HEK293 (cell line): ENCODE results near the gene METRNL.
"Not testable (repeated sequence)": the region's sequence is repeated elsewhere in the genome, so short reads cannot be mapped to it uniquely, and the experiment has no call there.

Experiments
- TCF7L2 ChIP-seq: IDR thresholded peaks from 2 replicates; pipeline ENCODE4 v1.6.1; 2011; ENCODE audit warnings: low read depth, mild to moderate bottlenecking, inconsistent platforms, low read length, moderate library complexity, borderline replicate concordance
- WT1 ChIP-seq: fragments of 450-650 bp; formaldehyde crosslinking; IDR thresholded peaks from 2 replicates; pipeline ENCODE4 v1.5.1; 2016; ENCODE audit warnings: missing biosample characterization, missing genetic modification characterization
- ZEB2 ChIP-seq: fragments of 450-650 bp; formaldehyde crosslinking; IDR thresholded peaks from 2 replicates; pipeline ENCODE4 v1.5.1; 2016; ENCODE audit warnings: missing biosample characterization, missing genetic modification characterization
- ZNF274 ChIP-seq, 2 experiments: fragments of 200-500 bp in 1 of 2; fragments of 450-650 bp in 1 of 2; sonication (Bioruptor generic) in 1 of 2; formaldehyde crosslinking in 1 of 2; IDR thresholded peaks; 2 replicates each; pipeline versions ENCODE4 v1.5.1 to v1.6.1; 2014 to 2016; ENCODE audit warnings: borderline replicate concordance in 1 of 2, inconsistent platforms in 1 of 2, low read length in 1 of 2, missing biosample characterization in 1 of 2, missing genetic modification characterization in 1 of 2
- ZNF426 ChIP-seq: fragments of 450-650 bp; formaldehyde crosslinking; IDR thresholded peaks from 2 replicates; pipeline ENCODE4 v1.5.1; 2017; ENCODE audit warnings: missing biosample characterization, missing genetic modification characterization, mild to moderate bottlenecking, inconsistent platforms, moderate library complexity
- ZNF560 ChIP-seq: fragments of 450-650 bp; formaldehyde crosslinking; IDR thresholded peaks from 2 replicates; pipeline ENCODE4 v1.5.1; 2017; ENCODE audit warnings: missing biosample characterization, missing genetic modification characterization, borderline replicate concordance
- ZNF585B ChIP-seq: fragments of 450-650 bp; formaldehyde crosslinking; IDR thresholded peaks from 2 replicates; pipeline ENCODE4 v1.5.1; 2016; ENCODE audit warnings: missing biosample characterization, missing genetic modification characterization
- ZNF777 ChIP-seq: fragments of 450-650 bp; formaldehyde crosslinking; IDR thresholded peaks from 2 replicates; pipeline ENCODE4 v1.5.1; 2017; ENCODE audit warnings: missing biosample characterization, missing genetic modification characterization, borderline replicate concordance
- ZNF830 ChIP-seq: fragments of 450-650 bp; IDR thresholded peaks from 2 replicates; pipeline ENCODE4 v1.5.0; 2018; ENCODE audit warnings: missing biosample characterization, missing genetic modification characterization, low read depth, mild to moderate bottlenecking, moderate library complexity
- TF ChIP-seq, protein P1 (sequence below): fragments of 450-650 bp; formaldehyde crosslinking; IDR thresholded peaks from 2 replicates; pipeline ENCODE4 v1.5.1; 2016; ENCODE audit warnings: missing biosample characterization, missing genetic modification characterization
- TF ChIP-seq, protein P2 (sequence below): fragments of 450-650 bp; formaldehyde crosslinking; IDR thresholded peaks from 2 replicates; pipeline ENCODE4 v1.5.1; 2016; ENCODE audit warnings: missing biosample characterization, missing genetic modification characterization, low read depth

DNA sequence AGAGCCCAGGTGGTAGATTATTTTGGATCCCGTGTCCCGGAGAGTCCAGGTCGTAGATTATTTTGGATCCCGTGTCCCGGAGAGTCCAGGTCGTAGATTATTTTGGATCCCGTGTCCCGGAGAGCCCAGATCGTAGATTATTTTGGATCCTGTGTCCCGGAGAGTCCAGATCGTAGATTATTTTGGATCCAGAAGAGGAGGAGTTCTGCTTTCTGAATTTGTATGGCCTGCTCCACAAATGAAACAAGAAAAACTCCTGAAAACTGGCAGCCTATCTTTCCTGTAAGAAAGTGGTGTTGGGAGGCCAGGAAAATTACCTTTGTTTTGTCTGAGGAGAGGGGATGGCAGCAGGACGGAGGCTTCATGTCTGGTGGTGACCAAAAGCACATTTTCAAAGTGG is 42.1 kb downstream of the METRNL start:
- not testable (repeated sequence) for TF ChIP-seq ZEB2 (tag by site-specific recombination); WT1; ZNF560 (tag by site-specific recombination); TCF7L2; ZNF585B (tag by site-specific recombination); ZNF274 (IDR thresholded peaks at IDR 0.05; ENCODE audit: low read length); ZNF274 (tag by site-specific recombination; IDR thresholded peaks at IDR 0.05; ENCODE audit: borderline replicate concordance); ZNF830 (tag by site-specific recombination); ZNF777 (tag by site-specific recombination); ZNF426 (tag by site-specific recombination)
- TF ChIP-seq, protein P1, sequence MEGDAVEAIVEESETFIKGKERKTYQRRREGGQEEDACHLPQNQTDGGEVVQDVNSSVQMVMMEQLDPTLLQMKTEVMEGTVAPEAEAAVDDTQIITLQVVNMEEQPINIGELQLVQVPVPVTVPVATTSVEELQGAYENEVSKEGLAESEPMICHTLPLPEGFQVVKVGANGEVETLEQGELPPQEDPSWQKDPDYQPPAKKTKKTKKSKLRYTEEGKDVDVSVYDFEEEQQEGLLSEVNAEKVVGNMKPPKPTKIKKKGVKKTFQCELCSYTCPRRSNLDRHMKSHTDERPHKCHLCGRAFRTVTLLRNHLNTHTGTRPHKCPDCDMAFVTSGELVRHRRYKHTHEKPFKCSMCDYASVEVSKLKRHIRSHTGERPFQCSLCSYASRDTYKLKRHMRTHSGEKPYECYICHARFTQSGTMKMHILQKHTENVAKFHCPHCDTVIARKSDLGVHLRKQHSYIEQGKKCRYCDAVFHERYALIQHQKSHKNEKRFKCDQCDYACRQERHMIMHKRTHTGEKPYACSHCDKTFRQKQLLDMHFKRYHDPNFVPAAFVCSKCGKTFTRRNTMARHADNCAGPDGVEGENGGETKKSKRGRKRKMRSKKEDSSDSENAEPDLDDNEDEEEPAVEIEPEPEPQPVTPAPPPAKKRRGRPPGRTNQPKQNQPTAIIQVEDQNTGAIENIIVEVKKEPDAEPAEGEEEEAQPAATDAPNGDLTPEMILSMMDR: not testable (repeated sequence)
- TF ChIP-seq, protein P2, sequence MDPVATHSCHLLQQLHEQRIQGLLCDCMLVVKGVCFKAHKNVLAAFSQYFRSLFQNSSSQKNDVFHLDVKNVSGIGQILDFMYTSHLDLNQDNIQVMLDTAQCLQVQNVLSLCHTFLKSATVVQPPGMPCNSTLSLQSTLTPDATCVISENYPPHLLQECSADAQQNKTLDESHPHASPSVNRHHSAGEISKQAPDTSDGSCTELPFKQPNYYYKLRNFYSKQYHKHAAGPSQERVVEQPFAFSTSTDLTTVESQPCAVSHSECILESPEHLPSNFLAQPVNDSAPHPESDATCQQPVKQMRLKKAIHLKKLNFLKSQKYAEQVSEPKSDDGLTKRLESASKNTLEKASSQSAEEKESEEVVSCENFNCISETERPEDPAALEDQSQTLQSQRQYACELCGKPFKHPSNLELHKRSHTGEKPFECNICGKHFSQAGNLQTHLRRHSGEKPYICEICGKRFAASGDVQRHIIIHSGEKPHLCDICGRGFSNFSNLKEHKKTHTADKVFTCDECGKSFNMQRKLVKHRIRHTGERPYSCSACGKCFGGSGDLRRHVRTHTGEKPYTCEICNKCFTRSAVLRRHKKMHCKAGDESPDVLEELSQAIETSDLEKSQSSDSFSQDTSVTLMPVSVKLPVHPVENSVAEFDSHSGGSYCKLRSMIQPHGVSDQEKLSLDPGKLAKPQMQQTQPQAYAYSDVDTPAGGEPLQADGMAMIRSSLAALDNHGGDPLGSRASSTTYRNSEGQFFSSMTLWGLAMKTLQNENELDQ: not testable (repeated sequence)
